ENCODE measurements around the gene NCS1. TPM values are rescaled to one million over a fixed set of nuclear protein-coding genes. Genes with fewer than 3 reads are reported as not detected.

The NCS1 gene
- total and polyA plus RNA-seq, 2 of the 8 experiments (the other 6 are each of a cell fraction or from before 2014, with no cell fraction given), result 34.7 to 47.6 TPM

GRCh38 chr9:130217838-130218237 is 45.6 kb downstream of the NCS1 start (continued):
- TF ChIP-seq ATF3 (IDR thresholded peaks at IDR 0.05; ENCODE audit: insufficient read depth, low read depth, low read length), result no peak
- no peak for TF ChIP-seq NANOG (IDR thresholded peaks at IDR 0.05; ENCODE audit: insufficient read depth, low read depth, low read length, poor library complexity, severe bottlenecking)
- no peak for TF ChIP-seq RFX5 (IDR thresholded peaks at IDR 0.05; ENCODE audit: borderline replicate concordance, low read depth, low read length)
- no peak for TF ChIP-seq KDM5A (IDR thresholded peaks at IDR 0.05; ENCODE audit: low read length)
- TF ChIP-seq ATF2 (IDR thresholded peaks at IDR 0.05; ENCODE audit: low read length), result no peak
- TF ChIP-seq EZH2 (IDR thresholded peaks at IDR 0.05; ENCODE audit: low read depth, low read length, severe bottlenecking), result no peak
- no peak for TF ChIP-seq MAX (IDR thresholded peaks at IDR 0.05)
- no peak for TF ChIP-seq KDM4A (IDR thresholded peaks at IDR 0.05; ENCODE audit: low read depth, low read length, severe bottlenecking)

All from H1 (cell line).